GM23338 (cell line): ENCODE data around the gene ARHGAP28. TPM values are rescaled to one million over a fixed set of nuclear protein-coding genes. Genes with fewer than 3 reads are reported as not detected.
"Not testable (repeated sequence)": the region's sequence is repeated elsewhere in the genome, so short reads cannot be mapped to it uniquely, and the experiment has no call there.

Experiments used
- ATAC-seq: fragments of 200-7000 bp; cut with Tn5 transposase; 3 replicates; pipeline ENCODE4 v1.9.1; 2020
- DNase-seq: peaks from one replicate; pipeline ENCODE4 v3.0.0-alpha.2; 2015; ENCODE audit warnings: low spot score
- H2AFZ ChIP-seq: fragments of 200-600 bp; sonication (generic); 2 replicates; pipeline ENCODE4 v1.8.0; 2016; ENCODE audit warnings: antibody characterized with exemption, mild to moderate bottlenecking, moderate library complexity
- H3F3A ChIP-seq: fragments of 200-600 bp; sonication (generic); replicated peaks from 2 replicates; pipeline ENCODE4 v1.8.0; 2017; ENCODE audit warnings: antibody characterized with exemption, mixed run types, low read depth
- H3K27ac ChIP-seq: fragments of 200-600 bp; sonication (generic); 2 replicates; pipeline ENCODE4 v1.6.1; 2016; ENCODE audit warnings: low read depth
- H3K27me3 ChIP-seq: fragments of 200-600 bp; sonication (generic); 2 replicates; pipeline ENCODE4 v1.8.0; 2016; ENCODE audit warnings: mild to moderate bottlenecking, mixed run types, moderate library complexity; ENCODE audit not compliant: insufficient read depth
- H3K36me3 ChIP-seq: fragments of 200-600 bp; sonication (generic); 2 replicates; pipeline ENCODE4 v1.8.0; 2016; ENCODE audit warnings: mild to moderate bottlenecking; ENCODE audit not compliant: insufficient read depth
- H3K4me1 ChIP-seq: fragments of 200-600 bp; sonication (generic); 2 replicates; pipeline ENCODE4 v1.8.0; 2016; ENCODE audit warnings: mild to moderate bottlenecking, moderate library complexity; ENCODE audit not compliant: insufficient read depth
- H3K4me2 ChIP-seq: fragments of 200-600 bp; sonication (generic); 2 replicates; pipeline ENCODE4 v1.7.1; 2017; ENCODE audit warnings: mixed run types
- H3K4me3 ChIP-seq: fragments of 200-600 bp; sonication (generic); 2 replicates; pipeline ENCODE4 v1.6.1; 2016; ENCODE audit warnings: mixed run types
- H3K79me2 ChIP-seq: fragments of 200-600 bp; sonication (generic); replicated peaks from 2 replicates; pipeline ENCODE4 v1.8.0; 2017; ENCODE audit warnings: mild to moderate bottlenecking; ENCODE audit not compliant: insufficient read depth
- H3K9me2 ChIP-seq: fragments of 200-600 bp; sonication (generic); 2 replicates; pipeline ENCODE4 v1.8.0; 2017; ENCODE audit not compliant: insufficient read depth
- H4K20me1 ChIP-seq: fragments of 200-600 bp; sonication (generic); replicated peaks from 2 replicates; pipeline ENCODE4 v1.8.0; 2017; ENCODE audit warnings: mild to moderate bottlenecking; ENCODE audit not compliant: insufficient read depth
- H3K27ac Mint-ChIP-seq: 2 replicates; pipeline ENCODE4 v1.8.0; 2020; ENCODE audit warnings: inconsistent platforms, mild to moderate bottlenecking, moderate library complexity, mixed read lengths
- H3K27me3 Mint-ChIP-seq: 3 replicates; pipeline ENCODE4 v1.8.0; 2022; ENCODE audit warnings: low read depth, mild to moderate bottlenecking, moderate library complexity, mixed read lengths, inconsistent platforms; ENCODE audit not compliant: insufficient read depth, poor library complexity
- H3K36me3 Mint-ChIP-seq: 3 replicates; pipeline ENCODE4 v1.8.0; 2021; ENCODE audit warnings: low read depth, mild to moderate bottlenecking, inconsistent platforms, moderate library complexity, mixed read lengths
- H3K4me1 Mint-ChIP-seq: 3 replicates; pipeline ENCODE4 v1.8.0; 2020; ENCODE audit warnings: mild to moderate bottlenecking, inconsistent platforms, mixed read lengths
- H3K4me3 Mint-ChIP-seq: 3 replicates; pipeline ENCODE4 v1.8.0; 2021; ENCODE audit warnings: moderate library complexity, mild to moderate bottlenecking, inconsistent platforms, mixed read lengths
- H3K9me3 Mint-ChIP-seq: 3 replicates; pipeline ENCODE4 v1.8.0; 2020; ENCODE audit warnings: moderate library complexity, mild to moderate bottlenecking, inconsistent platforms, mixed read lengths
- ETS1 ChIP-seq: IDR thresholded peaks from 2 replicates; pipeline ENCODE4 v1.6.1; 2016; ENCODE audit warnings: antibody characterized with exemption
- EZH2 ChIP-seq: fragments of 200-600 bp; sonication (generic); IDR thresholded peaks from one replicate; pipeline ENCODE4 v1.8.0; 2017; ENCODE audit warnings: antibody characterized with exemption, mild to moderate bottlenecking, low read depth; ENCODE audit not compliant: unreplicated experiment
- NANOG ChIP-seq: IDR thresholded peaks from 2 replicates; pipeline ENCODE4 v1.6.1; 2016; ENCODE audit warnings: antibody characterized with exemption, borderline replicate concordance
- POLR2AphosphoS5 ChIP-seq: IDR thresholded peaks from 2 replicates; pipeline ENCODE4 v1.6.1; 2016; ENCODE audit warnings: antibody characterized with exemption, low read depth
- REST ChIP-seq: IDR thresholded peaks from one replicate; pipeline ENCODE4 v1.6.1; 2018; ENCODE audit warnings: antibody characterized with exemption; ENCODE audit not compliant: unreplicated experiment
- polyA plus RNA-seq: library from polyadenylated mRNA; unstranded; fragments of >200 nt; fragmentation: Nextera tagmentation; extraction: Ambion mirVana; gene quantifications from 2 replicates; pipeline ENCODE4 v1.2.1, GENCODE V29; 2016
- total RNA-seq: library from RNA; depleted of rRNA; stranded (reverse); fragments of >200 nt; shearing (Covaris generic); gene quantifications from 2 replicates; pipeline ENCODE4 v1.2.3, GENCODE V29; 2014

ARHGAP28 gene
- total and polyA plus RNA-seq, 2 experiments from 2014 or later = 2.8 to 9.6 TPM

GRCh38 chr18:6827161-6827560 lies 97.6 kb downstream of the ARHGAP28 start:
- not testable (repeated sequence) for H4K20me1 ChIP-seq, H3F3A ChIP-seq, H3K27me3 Mint-ChIP-seq, H3K27me3 ChIP-seq, H3K4me1 ChIP-seq, H2AFZ ChIP-seq, H3K4me2 ChIP-seq, H3K36me3 ChIP-seq, ATAC-seq, DNase-seq, H3K79me2 ChIP-seq, H3K27ac ChIP-seq, H3K4me1 Mint-ChIP-seq, H3K4me3 ChIP-seq, H3K9me2 ChIP-seq, H3K4me3 Mint-ChIP-seq, H3K27ac Mint-ChIP-seq
- peaks cover 31% of the 10 kb centered on the region; the same call in 2 of the 3 replicates for H3K36me3 Mint-ChIP-seq
- peaks cover 26% of the 10 kb centered on the region for H3K9me3 Mint-ChIP-seq

GRCh38 chr18:6827566-6827965 lies 98.0 kb downstream of the ARHGAP28 start:
- H3K27me3 Mint-ChIP-seq, H3K27ac ChIP-seq, H3K4me1 Mint-ChIP-seq, H3F3A ChIP-seq, H3K4me3 ChIP-seq, H4K20me1 ChIP-seq, DNase-seq, H3K9me2 ChIP-seq, H3K79me2 ChIP-seq, H3K27me3 ChIP-seq, H3K4me3 Mint-ChIP-seq, H3K27ac Mint-ChIP-seq, ATAC-seq, H3K4me1 ChIP-seq, H3K4me2 ChIP-seq, H3K36me3 ChIP-seq, H2AFZ ChIP-seq: not testable (repeated sequence)
- H3K36me3 Mint-ChIP-seq = peaks cover 31% of the 10 kb centered on the region; the same call in 2 of the 3 replicates
- H3K9me3 Mint-ChIP-seq = peaks cover 26% of the 10 kb centered on the region

- Histone ChIP-seq H3F3A (no peaks in the 10 kb centered on the region), H3K4me1 (no peaks in the 10 kb centered on the region), H3K27ac (no peak overlapping the region), H3K9me2 (0 out of 2 replicates have a peak, but pooled peaks cover 5% of the 10 kb centered on the region), H3K4me3 (no peak overlapping the region), H3K79me2 (no peaks in the 10 kb centered on the region), H3K27me3 (no peaks in the 10 kb centered on the region), H2AFZ (no peak overlapping the region), H3K4me2 (no peak overlapping the region), H3K36me3 (no peaks in the 10 kb centered on the region), H4K20me1 (no peaks in the 10 kb centered on the region)
- H3K4me1 Mint-ChIP-seq = no peaks in the 10 kb centered on the region
- H3K27ac Mint-ChIP-seq = no peak overlapping the region
- no peak overlapping the region for H3K4me3 Mint-ChIP-seq
- H3K9me3 Mint-ChIP-seq = peaks cover 25% of the 10 kb centered on the region
- no peak for DNase-seq
- H3K27me3 Mint-ChIP-seq = no peaks in the 10 kb centered on the region
- no peak for ATAC-seq
- TF ChIP-seq REST = no peak
- TF ChIP-seq ETS1 = no peak
- no peak for TF ChIP-seq POLR2AphosphoS5
- TF ChIP-seq EZH2 = no peak
- TF ChIP-seq NANOG = no peak
- H3K36me3 Mint-ChIP-seq = peaks cover 25% of the 10 kb centered on the region; the same call in 2 of the 3 replicates
These were observed 101.4 kb downstream of the ARHGAP28 start for GRCh38 chr18:6830916-6831315.
